ENCODE measurements around the gene DOLK.

Gene DOLK

GRCh38 chr9:128947527-128948301 is at the start of gene DOLK, which contains the start of gene NUP188:
TSS of gene DOLK (minus strand) at chr9:128947603. CDS start at chr9:128947303, 300 bp downstream.
TSS of gene NUP188 (plus strand) at chr9:128947699. CDS start at chr9:128947720, 21 bp downstream.
- no peaks in the 10 kb centered on the region for H3K9me3 ChIP-seq (ENCODE audit: insufficient read depth, low read length, severe bottlenecking)
- peak; percentile 87 for ATAC-seq (ENCODE audit: insufficient read depth, low read depth)
- H4K20me1 ChIP-seq (ENCODE audit: insufficient read depth, low read length) = no peaks in the 10 kb centered on the region
- H3K79me2 ChIP-seq (ENCODE audit: insufficient read depth, low read length) = peaks cover 35% of the 10 kb centered on the region
- H3K4me2 ChIP-seq (ENCODE audit: insufficient read depth, low read length) = peak within 1 kb of the TSS; percentile 98
- peak within 1 kb of the TSS; percentile 98 for H2AFZ ChIP-seq (ENCODE audit: low read depth, low read length)
- H3K27ac ChIP-seq (ENCODE audit: low read length) = peak within 1 kb of the TSS; percentile 94
- H3K4me1 ChIP-seq (ENCODE audit: insufficient read depth, low read length) = peaks cover 33% of the 10 kb centered on the region
- H3K27me3 ChIP-seq (ENCODE audit: insufficient read depth, low read length, poor library complexity) = no peaks in the 10 kb centered on the region
- H3K4me3 ChIP-seq (ENCODE audit: low read depth in 1 of 2, low read length in 2 of 2) = peak within 1 kb of the TSS; percentile 94 to 95
- TF ChIP-seq EZH2 (IDR thresholded peaks at IDR 0.05; ENCODE audit: borderline replicate concordance, low read depth, low read length, severe bottlenecking) (no peak), CTCF (IDR thresholded peaks at IDR 0.05; ENCODE audit: borderline replicate concordance, extremely low read depth, low read length, poor library complexity, severe bottlenecking) (no peak)
- DNase-seq = peak; percentile 96
- peak within 1 kb of the TSS; percentile 93 for H3K9ac ChIP-seq (ENCODE audit: low read depth, low read length)
- H3K36me3 ChIP-seq (ENCODE audit: insufficient read depth, low read length) = peaks cover 8% of the 10 kb centered on the region

- Histone ChIP-seq H3K27ac (ENCODE audit: low read length) (no peak overlapping the region), H3K9ac (ENCODE audit: low read depth, low read length) (no peak overlapping the region), H3K4me3 (ENCODE audit: low read depth in 1 of 2, low read length in 2 of 2) (no peak overlapping the region), H3K9me3 (ENCODE audit: insufficient read depth, low read length, severe bottlenecking) (no peaks in the 10 kb centered on the region), H3K36me3 (ENCODE audit: insufficient read depth, low read length) (peaks cover 86% of the 10 kb centered on the region), H3K4me1 (ENCODE audit: insufficient read depth, low read length) (no peaks in the 10 kb centered on the region), H3K4me2 (ENCODE audit: insufficient read depth, low read length) (no peak overlapping the region), H3K79me2 (ENCODE audit: insufficient read depth, low read length) (no peaks in the 10 kb centered on the region), H4K20me1 (ENCODE audit: insufficient read depth, low read length) (peaks cover 3% of the 10 kb centered on the region; the same call in 1 of the 2 replicates), H2AFZ (ENCODE audit: low read depth, low read length) (no peak overlapping the region), H3K27me3 (ENCODE audit: insufficient read depth, low read length, poor library complexity) (no peaks in the 10 kb centered on the region)
- peak; percentile 44; the same call in 2 of the 3 replicates for ATAC-seq (ENCODE audit: insufficient read depth, low read depth)
- no peak for DNase-seq
- no peak for TF ChIP-seq CTCF (IDR thresholded peaks at IDR 0.05; ENCODE audit: borderline replicate concordance, extremely low read depth, low read length, poor library complexity, severe bottlenecking)
- no peak for TF ChIP-seq EZH2 (IDR thresholded peaks at IDR 0.05; ENCODE audit: borderline replicate concordance, low read depth, low read length, severe bottlenecking)
These were observed 48.4 kb upstream of the DOLK start for GRCh38 chr9:128995791-128996190.

DNA sequence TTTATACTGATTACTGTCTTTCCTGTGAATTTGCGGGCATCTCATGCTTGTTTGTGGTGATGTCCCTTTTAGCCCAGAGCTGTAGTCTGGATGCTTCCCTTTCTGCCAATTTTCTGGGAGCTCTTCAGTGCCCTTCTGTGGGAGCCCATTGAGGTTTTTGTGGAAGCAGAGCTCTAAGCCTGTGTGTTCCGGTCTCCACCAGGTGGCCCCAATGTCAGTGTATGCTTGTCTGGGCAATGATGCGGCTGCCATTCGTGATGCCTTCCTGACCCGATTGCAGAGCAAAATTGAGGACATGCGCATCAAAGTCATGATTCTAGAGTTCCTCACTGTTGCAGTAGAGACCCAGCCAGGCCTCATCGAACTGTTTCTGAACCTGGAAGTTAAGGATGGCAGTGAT is 45.6 kb upstream of the DOLK start:
- 0 out of 3 replicates have a peak, but pooled peaks have one; percentile 39 for ATAC-seq (ENCODE audit: insufficient read depth, low read depth)

More for the DNA sequence above, 45.6 kb upstream of the DOLK start:
- Histone ChIP-seq H3K36me3 (ENCODE audit: insufficient read depth, low read length) (peaks cover 82% of the 10 kb centered on the region), H4K20me1 (ENCODE audit: insufficient read depth, low read length) (peaks cover 3% of the 10 kb centered on the region; the same call in 1 of the 2 replicates), H3K4me2 (ENCODE audit: insufficient read depth, low read length) (no peak overlapping the region), H3K27ac (ENCODE audit: low read length) (no peak overlapping the region), H3K9ac (ENCODE audit: low read depth, low read length) (no peak overlapping the region), H3K4me3 (ENCODE audit: low read depth in 1 of 2, low read length in 2 of 2) (no peak overlapping the region), H3K27me3 (ENCODE audit: insufficient read depth, low read length, poor library complexity) (no peaks in the 10 kb centered on the region), H3K4me1 (ENCODE audit: insufficient read depth, low read length) (no peaks in the 10 kb centered on the region), H2AFZ (ENCODE audit: low read depth, low read length) (no peak overlapping the region), H3K9me3 (ENCODE audit: insufficient read depth, low read length, severe bottlenecking) (no peaks in the 10 kb centered on the region), H3K79me2 (ENCODE audit: insufficient read depth, low read length) (no peaks in the 10 kb centered on the region)
- TF ChIP-seq CTCF (IDR thresholded peaks at IDR 0.05; ENCODE audit: borderline replicate concordance, extremely low read depth, low read length, poor library complexity, severe bottlenecking) = peak; percentile 32
- no peak for TF ChIP-seq EZH2 (IDR thresholded peaks at IDR 0.05; ENCODE audit: borderline replicate concordance, low read depth, low read length, severe bottlenecking)
- DNase-seq = no peak
